Testis (tissue), 3 donors: ENCODE results near the gene IL13RA2. TPM values are rescaled to one million over a fixed set of nuclear protein-coding genes. Genes with fewer than 3 reads are reported as not detected.

ENCODE experiments used
- DNase-seq: peaks from one replicate; pipeline ENCODE4 v3.0.0-alpha.2; 2019
- H3K27ac ChIP-seq, 2 donors: fragments of 200-600 bp; sonication (generic); one replicate each; pipeline ENCODE4 v1.5.1; 2019
- H3K27me3 ChIP-seq: fragments of 200-600 bp; sonication (generic); one replicate; pipeline ENCODE4 v1.5.1; 2019
- H3K36me3 ChIP-seq: fragments of 200-600 bp; sonication (generic); one replicate; pipeline ENCODE4 v1.5.1; 2017; ENCODE audit warnings: low read depth; ENCODE audit errors: missing control alignments
- H3K4me1 ChIP-seq: fragments of 200-600 bp; sonication (generic); one replicate; pipeline ENCODE4 v1.5.1; 2019
- H3K4me3 ChIP-seq, 2 donors: fragments of 200-600 bp; sonication (generic); one replicate each; pipeline ENCODE4 v1.5.1; 2017 to 2019
- H3K9me3 ChIP-seq: fragments of 200-600 bp; sonication (generic); one replicate; pipeline ENCODE4 v1.5.1; 2017
- CTCF ChIP-seq, 3 experiments: fragments of 450-650 bp in 2 of 3; fragments of 200-600 bp in 1 of 3; sonication (generic) in 1 of 3; IDR thresholded peaks; one replicate each; pipeline ENCODE4 v1.5.1; 2016 to 2019; ENCODE audit warnings: antibody characterized with exemption in 3 of 3, mild to moderate bottlenecking in 2 of 3, moderate library complexity in 1 of 3
- POLR2A ChIP-seq: fragments of 450-650 bp; IDR thresholded peaks from one replicate; pipeline ENCODE4 v1.6.1; 2017; ENCODE audit warnings: antibody characterized with exemption, mild to moderate bottlenecking, moderate library complexity
- WGBS, 2 donors: methylation state at CpG; one replicate each; pipeline ENCODE4 v1.1.5; 2018; 5-methylcytosine and 5-hydroxymethylcytosine counted together
- intact Hi-C: fragments of 100-400 bp; cut with DNase I; formaldehyde crosslinking; loops from one replicate; pipeline ENCODE4 v1.15.1; 2023; ENCODE audit warnings: low total_unique reads
- polyA plus RNA-seq: library from polyadenylated mRNA; stranded (reverse); fragments of 350-450 nt; fragmentation: Illumina TruSeq; extraction: RNeasy Lipid Tissue Mini Kit (QIAGEN cat#74804); gene quantifications from one replicate; pipeline ENCODE4 v1.2.3, GENCODE V29; 2014; ENCODE audit warnings: low read depth, low replicate concordance; ENCODE audit not compliant: insufficient read depth
- total RNA-seq, 2 donors: library from RNA; depleted of rRNA; stranded (reverse); fragments of >200 nt; gene quantifications; one replicate each; pipeline ENCODE4 v1.2.3, GENCODE V29; 2016

The IL13RA2 gene
- total and polyA plus RNA-seq, 3 donors from 2014 or later, result 9.7 to 36.5 (median 15.5) TPM

GRCh38 chrX:115023811-115024210, 6.4 kb upstream of the IL13RA2 start:
- DNase-seq, result no peak
- Histone ChIP-seq H3K4me3 (no peak overlapping the region), H3K9me3 (no peaks in the 10 kb centered on the region), H3K27me3 (no peaks in the 10 kb centered on the region), H3K36me3 (no peaks in the 10 kb centered on the region), H3K27ac (no peak overlapping the region), H3K4me1 (no peaks in the 10 kb centered on the region)
- 91 to 98% methylated on average over 3 of the region's 3 CpGs for WGBS, 2 donors
- TF ChIP-seq CTCF (IDR thresholded peaks at IDR 0.05) (no peak), POLR2A (no peak)
- intact Hi-C loops, result no loop called here

GRCh38 chrX:115023139-115023538, 5.7 kb upstream of the IL13RA2 start:
- no peak for TF ChIP-seq CTCF (IDR thresholded peaks at IDR 0.05)
- no peak overlapping the region for H3K4me3 ChIP-seq
- no peaks in the 10 kb centered on the region for H3K4me1 ChIP-seq
- H3K36me3 ChIP-seq, result no peaks in the 10 kb centered on the region
- no peaks in the 10 kb centered on the region for H3K27me3 ChIP-seq
- 52 to 60% methylated on average over 2 of the region's 2 CpGs for WGBS, 2 donors
- no peak overlapping the region for H3K27ac ChIP-seq
- H3K9me3 ChIP-seq, result no peaks in the 10 kb centered on the region
- no peak for DNase-seq
- intact Hi-C loops, result no loop called here

GRCh38 chrX:115021121-115021520, 3.7 kb upstream of the IL13RA2 start:
- Histone ChIP-seq H3K4me3 (no peak overlapping the region), H3K36me3 (no peaks in the 10 kb centered on the region), H3K27me3 (no peaks in the 10 kb centered on the region), H3K4me1 (no peaks in the 10 kb centered on the region), H3K9me3 (no peaks in the 10 kb centered on the region), H3K27ac (no peak overlapping the region)
- 81 to 84% methylated on average over 5 of the region's 5 CpGs for WGBS, 2 donors
- intact Hi-C loops, result no loop called here
- DNase-seq, result no peak
- TF ChIP-seq POLR2A (no peak), CTCF (IDR thresholded peaks at IDR 0.05) (no peak)

GRCh38 chrX:115018944-115019343, 1.5 kb upstream of the IL13RA2 start:
- WGBS, 2 donors, result 93 to 100% methylated on average over 2 of the region's 2 CpGs
- TF ChIP-seq CTCF (IDR thresholded peaks at IDR 0.05) (no peak), POLR2A (no peak)
- no peak overlapping the region for H3K27ac ChIP-seq
- intact Hi-C loops, result no loop called here
- no peak overlapping the region for H3K4me3 ChIP-seq
- DNase-seq, result no peak
- H3K9me3 ChIP-seq, result no peaks in the 10 kb centered on the region
- H3K36me3 ChIP-seq, result no peaks in the 10 kb centered on the region
- no peaks in the 10 kb centered on the region for H3K27me3 ChIP-seq
- no peaks in the 10 kb centered on the region for H3K4me1 ChIP-seq

GRCh38 chrX:115018040-115018647, 728 bp upstream of the IL13RA2 start:
- no peaks in the 10 kb centered on the region for H3K9me3 ChIP-seq
- H3K4me3 ChIP-seq, result no peak overlapping the region
- DNase-seq, result peak; percentile 22
- intact Hi-C loops, result no loop called here
- no peaks in the 10 kb centered on the region for H3K36me3 ChIP-seq
- WGBS, 2 donors, result 53 to 58% methylated on average over 6 of the region's 6 CpGs
- no peaks in the 10 kb centered on the region for H3K4me1 ChIP-seq
- H3K27ac ChIP-seq, result no peak overlapping the region
- no peaks in the 10 kb centered on the region for H3K27me3 ChIP-seq
- TF ChIP-seq POLR2A (no peak), CTCF (IDR thresholded peaks at IDR 0.05) (peak in 1 of 3 experiments; percentile 50)
